HepG2 (cell line): ENCODE results near the gene BGN. TPM values are rescaled to one million over a fixed set of nuclear protein-coding genes. Genes with fewer than 3 reads are reported as not detected.

Experiments used
- JUN ChIP-seq: sonication (generic); formaldehyde crosslinking; IDR thresholded peaks from 2 replicates; pipeline ENCODE4 v1.4.0; 2020; ENCODE audit warnings: mild to moderate bottlenecking, missing genetic modification reagents
- KAT2B ChIP-seq: fragments of 150-350 bp; IDR thresholded peaks from 2 replicates; pipeline ENCODE4 v1.6.1; 2014; ENCODE audit warnings: low read depth, low read length, borderline replicate concordance
- KDM6A ChIP-seq: IDR thresholded peaks from 2 replicates; pipeline ENCODE4 v1.6.1; 2016; ENCODE audit warnings: low read depth
- KLF11 ChIP-seq: IDR thresholded peaks from 2 replicates; pipeline ENCODE4 v1.6.1; 2016; ENCODE audit warnings: missing compliant biosample characterization
- MAFG ChIP-seq: sonication (generic); formaldehyde crosslinking; IDR thresholded peaks from 2 replicates; pipeline ENCODE4 v1.5.1; 2020; ENCODE audit warnings: mild to moderate bottlenecking, missing genetic modification reagents
- NCOA2 ChIP-seq: sonication (generic); formaldehyde crosslinking; IDR thresholded peaks from 2 replicates; pipeline ENCODE4 v1.8.0; 2022; ENCODE audit warnings: inconsistent platforms
- STAT5B ChIP-seq: sonication (generic); formaldehyde crosslinking; IDR thresholded peaks from 2 replicates; pipeline ENCODE4 v1.4.0; 2020; ENCODE audit warnings: missing genetic modification reagents
- TARDBP ChIP-seq: sonication (generic); formaldehyde crosslinking; IDR thresholded peaks from 2 replicates; pipeline ENCODE4 v1.8.0; 2022; ENCODE audit warnings: mild to moderate bottlenecking, missing genetic modification reagents
- TSC22D2 ChIP-seq: sonication (generic); formaldehyde crosslinking; IDR thresholded peaks from 2 replicates; pipeline ENCODE4 v1.5.1; 2020; ENCODE audit warnings: missing genetic modification reagents, mild to moderate bottlenecking, borderline replicate concordance
- U2AF2 ChIP-seq: fragments of 200-400 bp; formaldehyde crosslinking; IDR thresholded peaks from 2 replicates; pipeline ENCODE4 v1.6.1; 2017; ENCODE audit warnings: low read depth, mild to moderate bottlenecking, low read length
- ZBTB7A ChIP-seq: sonication (generic); formaldehyde crosslinking; IDR thresholded peaks from 2 replicates; pipeline ENCODE4 v1.8.0; 2022; ENCODE audit warnings: mild to moderate bottlenecking, missing genetic modification reagents
- ZNF17 ChIP-seq: sonication (generic); formaldehyde crosslinking; IDR thresholded peaks from 2 replicates; pipeline ENCODE4 v1.5.0; 2020; ENCODE audit warnings: mild to moderate bottlenecking, missing genetic modification reagents
- ZNF205 ChIP-seq: IDR thresholded peaks from 2 replicates; pipeline ENCODE4 v1.6.1; 2018; ENCODE audit warnings: missing biosample characterization, missing genetic modification reagents
- ZNF556 ChIP-seq: sonication (generic); formaldehyde crosslinking; IDR thresholded peaks from 2 replicates; pipeline ENCODE4 v1.4.0; 2020; ENCODE audit warnings: mild to moderate bottlenecking, missing genetic modification reagents, borderline replicate concordance
- ZNF781 ChIP-seq: sonication (generic); formaldehyde crosslinking; IDR thresholded peaks from 2 replicates; pipeline ENCODE4 v1.5.1; 2020; ENCODE audit warnings: borderline replicate concordance, mild to moderate bottlenecking, missing genetic modification reagents; ENCODE audit errors: not compliant biosample characterization
- ZNF790 ChIP-seq: sonication (generic); formaldehyde crosslinking; IDR thresholded peaks from 2 replicates; pipeline ENCODE4 v1.8.0; 2022; ENCODE audit warnings: missing genetic modification reagents, mild to moderate bottlenecking, borderline replicate concordance
- ZSCAN29 ChIP-seq: sonication (generic); formaldehyde crosslinking; conservative IDR thresholded peaks from 2 replicates; pipeline ENCODE4 v1.4.0; 2020; ENCODE audit warnings: mild to moderate bottlenecking, missing genetic modification reagents
- polyA plus RNA-seq, 8 experiments: library from polyadenylated mRNA; depleted of rRNA in 3 of 8; stranded (reverse) in 7 of 8; unstranded in 1 of 8; fragments of >200 nt; fragmentation: Illumina TruSeq in 4 of 8; extraction: Trizol in 4 of 8; gene quantifications; 2 replicates each; pipeline versions ENCODE4 v1.2.1 to v1.2.3, GENCODE V29; 2011 to 2016; ENCODE audit warnings: low read depth in 4 of 8, missing spikeins in 1 of 8, mixed read lengths in 1 of 8; ENCODE audit not compliant: insufficient read depth in 1 of 8
- total RNA-seq, 5 experiments: library from RNA; depleted of rRNA; stranded (reverse); fragments of >200 nt; fragmentation: Illumina TruSeq; extraction: Trizol; gene quantifications; 2 replicates each; pipeline ENCODE4 v1.2.3, GENCODE V29; 2016; ENCODE audit warnings: low read depth in 1 of 5
- TF ChIP-seq, protein P1 (sequence below): sonication (generic); formaldehyde crosslinking; IDR thresholded peaks from 2 replicates; pipeline ENCODE4 v1.4.0; 2020; ENCODE audit warnings: missing genetic modification reagents, mild to moderate bottlenecking, borderline replicate concordance
- TF ChIP-seq, protein P2 (sequence below): sonication (generic); formaldehyde crosslinking; IDR thresholded peaks from 2 replicates; pipeline ENCODE4 v1.5.1; 2020; ENCODE audit warnings: mild to moderate bottlenecking, missing genetic modification reagents, borderline replicate concordance

The BGN gene
- total and polyA plus RNA-seq, 2 of the 13 experiments (the other 11 are each of a cell fraction or from before 2014, with no cell fraction given), result 0.18 to 0.63 TPM

DNA sequence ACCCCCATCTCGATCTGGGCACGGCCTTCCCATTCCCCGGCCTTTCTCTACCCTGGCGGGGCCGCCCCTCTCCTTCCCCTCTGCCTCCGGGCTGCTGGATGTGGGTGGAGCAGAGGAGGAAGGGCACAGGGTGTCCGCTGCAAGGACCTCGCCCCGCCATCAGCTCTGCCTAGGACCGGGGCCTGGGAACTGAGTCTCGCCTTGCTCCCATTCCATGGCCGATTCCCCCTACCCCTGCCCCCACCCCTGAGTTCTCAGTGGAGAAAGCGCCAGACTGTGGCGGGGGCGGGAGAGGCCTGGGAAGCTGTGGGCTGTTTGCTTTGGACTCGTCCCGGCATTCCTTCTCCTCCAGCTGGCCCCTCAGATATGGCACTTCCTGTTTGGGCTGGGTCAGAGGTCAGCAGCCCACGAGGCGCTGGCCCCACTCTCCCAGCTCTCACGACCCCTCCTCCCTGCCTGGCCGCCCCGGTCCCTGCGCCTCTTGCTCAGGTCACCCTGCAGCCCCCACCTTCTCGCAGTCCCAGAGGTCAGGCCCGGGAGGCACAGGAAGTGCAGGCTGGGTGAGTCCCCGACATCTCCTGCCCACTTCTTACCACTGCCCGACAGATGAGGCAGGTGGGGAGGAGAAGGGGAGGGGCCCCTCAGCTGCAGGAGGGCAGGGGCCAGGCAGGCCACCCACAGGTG is 6.4 kb upstream of the BGN start (continued):
- no peak; the same call in 1 of the 2 replicates for TF ChIP-seq ZNF556
- TF ChIP-seq NCOA2 (CRISPR knock-in tag), result 0 out of 2 replicates have a peak, but pooled peaks have one; percentile 19
- no peak for TF ChIP-seq ZNF17 (CRISPR knock-in tag)
- no peak for TF ChIP-seq TARDBP (CRISPR knock-in tag)
- TF ChIP-seq ZSCAN29 (CRISPR knock-in tag), result no peak
- peak; percentile 50; the same call in 1 of the 2 replicates for TF ChIP-seq ZBTB7A (CRISPR knock-in tag)
- no peak for TF ChIP-seq ZNF790
- TF ChIP-seq MAFG (CRISPR knock-in tag), result no peak
- TF ChIP-seq, protein P1, sequence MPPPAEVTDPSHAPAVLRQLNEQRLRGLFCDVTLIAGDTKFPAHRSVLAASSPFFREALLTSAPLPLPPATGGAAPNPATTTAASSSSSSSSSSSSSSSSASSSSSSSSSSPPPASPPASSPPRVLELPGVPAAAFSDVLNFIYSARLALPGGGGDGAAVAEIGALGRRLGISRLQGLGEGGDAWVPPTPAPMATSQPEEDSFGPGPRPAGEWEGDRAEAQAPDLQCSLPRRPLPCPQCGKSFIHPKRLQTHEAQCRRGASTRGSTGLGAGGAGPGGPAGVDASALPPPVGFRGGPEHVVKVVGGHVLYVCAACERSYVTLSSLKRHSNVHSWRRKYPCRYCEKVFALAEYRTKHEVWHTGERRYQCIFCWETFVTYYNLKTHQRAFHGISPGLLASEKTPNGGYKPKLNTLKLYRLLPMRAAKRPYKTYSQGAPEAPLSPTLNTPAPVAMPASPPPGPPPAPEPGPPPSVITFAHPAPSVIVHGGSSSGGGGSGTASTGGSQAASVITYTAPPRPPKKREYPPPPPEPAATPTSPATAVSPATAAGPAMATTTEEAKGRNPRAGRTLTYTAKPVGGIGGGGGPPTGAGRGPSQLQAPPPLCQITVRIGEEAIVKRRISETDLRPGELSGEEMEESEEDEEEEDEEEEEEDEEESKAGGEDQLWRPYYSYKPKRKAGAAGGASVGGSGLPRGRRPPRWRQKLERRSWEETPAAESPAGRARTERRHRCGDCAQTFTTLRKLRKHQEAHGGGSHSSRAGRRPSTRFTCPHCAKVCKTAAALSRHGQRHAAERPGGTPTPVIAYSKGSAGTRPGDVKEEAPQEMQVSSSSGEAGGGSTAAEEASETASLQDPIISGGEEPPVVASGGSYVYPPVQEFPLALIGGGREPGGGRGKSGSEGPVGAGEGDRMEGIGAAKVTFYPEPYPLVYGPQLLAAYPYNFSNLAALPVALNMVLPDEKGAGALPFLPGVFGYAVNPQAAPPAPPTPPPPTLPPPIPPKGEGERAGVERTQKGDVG (CRISPR knock-in tag), result no peak
- no peak for TF ChIP-seq U2AF2
- no peak for TF ChIP-seq TSC22D2 (CRISPR knock-in tag)
- TF ChIP-seq KLF11 (CRISPR knock-in tag), result no peak
- no peak for TF ChIP-seq ZNF781 (CRISPR knock-in tag)
- TF ChIP-seq STAT5B, result no peak
- TF ChIP-seq, protein P2, sequence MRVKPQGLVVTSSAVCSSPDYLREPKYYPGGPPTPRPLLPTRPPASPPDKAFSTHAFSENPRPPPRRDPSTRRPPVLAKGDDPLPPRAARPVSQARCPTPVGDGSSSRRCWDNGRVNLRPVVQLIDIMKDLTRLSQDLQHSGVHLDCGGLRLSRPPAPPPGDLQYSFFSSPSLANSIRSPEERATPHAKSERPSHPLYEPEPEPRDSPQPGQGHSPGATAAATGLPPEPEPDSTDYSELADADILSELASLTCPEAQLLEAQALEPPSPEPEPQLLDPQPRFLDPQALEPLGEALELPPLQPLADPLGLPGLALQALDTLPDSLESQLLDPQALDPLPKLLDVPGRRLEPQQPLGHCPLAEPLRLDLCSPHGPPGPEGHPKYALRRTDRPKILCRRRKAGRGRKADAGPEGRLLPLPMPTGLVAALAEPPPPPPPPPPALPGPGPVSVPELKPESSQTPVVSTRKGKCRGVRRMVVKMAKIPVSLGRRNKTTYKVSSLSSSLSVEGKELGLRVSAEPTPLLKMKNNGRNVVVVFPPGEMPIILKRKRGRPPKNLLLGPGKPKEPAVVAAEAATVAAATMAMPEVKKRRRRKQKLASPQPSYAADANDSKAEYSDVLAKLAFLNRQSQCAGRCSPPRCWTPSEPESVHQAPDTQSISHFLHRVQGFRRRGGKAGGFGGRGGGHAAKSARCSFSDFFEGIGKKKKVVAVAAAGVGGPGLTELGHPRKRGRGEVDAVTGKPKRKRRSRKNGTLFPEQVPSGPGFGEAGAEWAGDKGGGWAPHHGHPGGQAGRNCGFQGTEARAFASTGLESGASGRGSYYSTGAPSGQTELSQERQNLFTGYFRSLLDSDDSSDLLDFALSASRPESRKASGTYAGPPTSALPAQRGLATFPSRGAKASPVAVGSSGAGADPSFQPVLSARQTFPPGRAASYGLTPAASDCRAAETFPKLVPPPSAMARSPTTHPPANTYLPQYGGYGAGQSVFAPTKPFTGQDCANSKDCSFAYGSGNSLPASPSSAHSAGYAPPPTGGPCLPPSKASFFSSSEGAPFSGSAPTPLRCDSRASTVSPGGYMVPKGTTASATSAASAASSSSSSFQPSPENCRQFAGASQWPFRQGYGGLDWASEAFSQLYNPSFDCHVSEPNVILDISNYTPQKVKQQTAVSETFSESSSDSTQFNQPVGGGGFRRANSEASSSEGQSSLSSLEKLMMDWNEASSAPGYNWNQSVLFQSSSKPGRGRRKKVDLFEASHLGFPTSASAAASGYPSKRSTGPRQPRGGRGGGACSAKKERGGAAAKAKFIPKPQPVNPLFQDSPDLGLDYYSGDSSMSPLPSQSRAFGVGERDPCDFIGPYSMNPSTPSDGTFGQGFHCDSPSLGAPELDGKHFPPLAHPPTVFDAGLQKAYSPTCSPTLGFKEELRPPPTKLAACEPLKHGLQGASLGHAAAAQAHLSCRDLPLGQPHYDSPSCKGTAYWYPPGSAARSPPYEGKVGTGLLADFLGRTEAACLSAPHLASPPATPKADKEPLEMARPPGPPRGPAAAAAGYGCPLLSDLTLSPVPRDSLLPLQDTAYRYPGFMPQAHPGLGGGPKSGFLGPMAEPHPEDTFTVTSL (CRISPR knock-in tag), result no peak
- no peak for TF ChIP-seq KAT2B
- peak; percentile 38; the same call in 1 of the 2 replicates for TF ChIP-seq KDM6A (CRISPR knock-in tag)
- TF ChIP-seq ZNF205 (CRISPR knock-in tag), result no peak
- TF ChIP-seq JUN (CRISPR knock-in tag), result no peak
